ENCODE results near the gene LRRC1. TPM values are rescaled to one million over a fixed set of nuclear protein-coding genes. Genes with fewer than 3 reads are reported as not detected.

Gene LRRC1
- total RNA-seq, 1 donor from 2014 or later: 16.3 TPM

- H3K27me3 ChIP-seq: no peaks in the 10 kb centered on the region
- H3K4me1 ChIP-seq: no peaks in the 10 kb centered on the region
- intact Hi-C loops (cut with DNase I): loop anchor here (10.0 kb wide), 1 partner anchor 65 kb away; no protein-coding TSS in a partner anchor
- TF ChIP-seq CTCF (IDR thresholded peaks at IDR 0.05): no peak
- H3K4me3 ChIP-seq: no peak overlapping the region
- H3K36me3 ChIP-seq: no peaks in the 10 kb centered on the region
- H3K9me3 ChIP-seq: no peaks in the 10 kb centered on the region
- DNase-seq (ENCODE audit: low spot score in 2 of 2): no peak
- no peak overlapping the region for H3K27ac ChIP-seq
Observed at GRCh38 chr6:53959717-53960116, 164.9 kb downstream of the LRRC1 start.

- TF ChIP-seq CTCF (IDR thresholded peaks at IDR 0.05): no peak
- Histone ChIP-seq H3K4me1 (no peaks in the 10 kb centered on the region), H3K36me3 (no peaks in the 10 kb centered on the region), H3K9me3 (no peaks in the 10 kb centered on the region), H3K4me3 (no peak overlapping the region), H3K27ac (no peak overlapping the region), H3K27me3 (no peaks in the 10 kb centered on the region)
- DNase-seq (ENCODE audit: low spot score in 2 of 2): no peak
- intact Hi-C loops (cut with DNase I): no loop called here
Observed at GRCh38 chr6:53960311-53960710, 165.5 kb downstream of the LRRC1 start.

GRCh38 chr6:53961679-53962370, 167.0 kb downstream of the LRRC1 start:
- Histone ChIP-seq H3K27ac (no peak overlapping the region), H3K27me3 (no peaks in the 10 kb centered on the region), H3K4me1 (no peaks in the 10 kb centered on the region), H3K36me3 (no peaks in the 10 kb centered on the region), H3K9me3 (no peaks in the 10 kb centered on the region), H3K4me3 (no peak overlapping the region)
- DNase-seq (ENCODE audit: low spot score in 2 of 2): no peak
- no peak for TF ChIP-seq CTCF (IDR thresholded peaks at IDR 0.05)
- intact Hi-C loops (cut with DNase I): no loop called here

- no peaks in the 10 kb centered on the region for H3K27me3 ChIP-seq
- DNase-seq (ENCODE audit: low spot score in 2 of 2): no peak
- H3K9me3 ChIP-seq: no peaks in the 10 kb centered on the region
- H3K36me3 ChIP-seq: no peaks in the 10 kb centered on the region
- no peaks in the 10 kb centered on the region for H3K4me1 ChIP-seq
- no peak overlapping the region for H3K27ac ChIP-seq
- H3K4me3 ChIP-seq: no peak overlapping the region
- no peak for TF ChIP-seq CTCF (IDR thresholded peaks at IDR 0.05)
- intact Hi-C loops (cut with DNase I): no loop called here
Observed at GRCh38 chr6:53962646-53963045, 167.8 kb downstream of the LRRC1 start.

GRCh38 chr6:53967415-53967814, 172.6 kb downstream of the LRRC1 start:
- H3K27me3 ChIP-seq: no peaks in the 10 kb centered on the region
- no peak for TF ChIP-seq CTCF (IDR thresholded peaks at IDR 0.05)
- H3K9me3 ChIP-seq: no peaks in the 10 kb centered on the region
- no peaks in the 10 kb centered on the region for H3K4me1 ChIP-seq
- H3K36me3 ChIP-seq: no peaks in the 10 kb centered on the region
- intact Hi-C loops (cut with DNase I): no loop called here
- no peak overlapping the region for H3K27ac ChIP-seq
- H3K4me3 ChIP-seq: no peak overlapping the region
- DNase-seq (ENCODE audit: low spot score in 2 of 2): no peak

Other genes starting within 250 kb of the LRRC1 start
- 54.9 TPM for gene GCLC, start 249.9 kb upstream of the LRRC1 start, total RNA-seq
- 0.21 TPM for gene KLHL31, start 129.2 kb upstream of the LRRC1 start, total RNA-seq

Data from ascending aorta (tissue), 2 donors.